DOHH2 (cell line): ENCODE measurements around the gene RAE1.

Source experiments
- H3F3A ChIP-seq: fragments of 200-600 bp; sonication (generic), shearing (Covaris generic); 2 replicates; pipeline ENCODE4 v1.6.0; 2016; ENCODE audit warnings: antibody characterized with exemption, mild to moderate bottlenecking; ENCODE audit not compliant: control insufficient read depth, insufficient read depth
- H3K27ac ChIP-seq: fragments of 200-600 bp; sonication (generic); 2 replicates; pipeline ENCODE4 v1.5.1; 2014; ENCODE audit warnings: low read depth, mild to moderate bottlenecking, low read length, moderate library complexity
- H3K27me3 ChIP-seq: fragments of 200-600 bp; sonication (generic); 2 replicates; pipeline ENCODE4 v1.6.1; 2014; ENCODE audit warnings: mild to moderate bottlenecking, low read length, mixed read lengths; ENCODE audit not compliant: control insufficient read depth
- H3K36me3 ChIP-seq: fragments of 200-600 bp; sonication (generic); 2 replicates; pipeline ENCODE4 v1.6.1; 2014; ENCODE audit warnings: mild to moderate bottlenecking, low read length, moderate library complexity, mixed read lengths; ENCODE audit not compliant: control insufficient read depth
- H3K4me1 ChIP-seq: fragments of 200-600 bp; sonication (generic); 2 replicates; pipeline ENCODE4 v1.6.1; 2014; ENCODE audit warnings: mild to moderate bottlenecking, low read length, mixed read lengths; ENCODE audit not compliant: control insufficient read depth
- H3K4me2 ChIP-seq: fragments of 200-600 bp; sonication (generic); 2 replicates; pipeline ENCODE4 v1.6.0; 2014; ENCODE audit warnings: mild to moderate bottlenecking, low read length, moderate library complexity
- H3K4me3 ChIP-seq: fragments of 200-600 bp; sonication (generic); 2 replicates; pipeline ENCODE4 v1.5.1; 2014; ENCODE audit warnings: mild to moderate bottlenecking, low read length, mixed read lengths
- H3K79me2 ChIP-seq: fragments of 200-600 bp; sonication (generic); 2 replicates; pipeline ENCODE4 v1.6.1; 2014; ENCODE audit warnings: mild to moderate bottlenecking, low read length, mixed read lengths; ENCODE audit not compliant: control insufficient read depth
- H3K9me2 ChIP-seq: fragments of 200-600 bp; sonication (generic); replicated peaks from 2 replicates; pipeline ENCODE4 v1.6.1; 2014; ENCODE audit warnings: mild to moderate bottlenecking, low read length, mixed read lengths; ENCODE audit not compliant: control insufficient read depth
- H3K9me3 ChIP-seq: fragments of 200-600 bp; sonication (generic); 2 replicates; pipeline ENCODE4 v1.6.1; 2014; ENCODE audit warnings: antibody characterized with exemption, low read length, mixed read lengths; ENCODE audit not compliant: control insufficient read depth, insufficient read depth
- H4K20me1 ChIP-seq: fragments of 200-600 bp; sonication (generic); 2 replicates; pipeline ENCODE4 v1.6.0; 2014; ENCODE audit warnings: low read depth, mild to moderate bottlenecking, antibody characterized with exemption, low read length, moderate library complexity; ENCODE audit not compliant: control insufficient read depth, insufficient read depth
- EZH2phosphoT487 ChIP-seq: fragments of 200-600 bp; sonication (generic); IDR thresholded peaks from 2 replicates; pipeline ENCODE4 v1.6.1; 2017; ENCODE audit warnings: borderline replicate concordance, mild to moderate bottlenecking, antibody characterized with exemption, low read length, moderate library complexity, mixed read lengths
- TF ChIP-seq, protein P1 (sequence below): fragments of 200-600 bp; sonication (generic); IDR thresholded peaks from one replicate; pipeline ENCODE4 v1.5.1; 2014; ENCODE audit warnings: antibody characterized with exemption, mild to moderate bottlenecking, low read depth, low read length; ENCODE audit not compliant: poor library complexity, severe bottlenecking

RAE1 gene

DNA sequence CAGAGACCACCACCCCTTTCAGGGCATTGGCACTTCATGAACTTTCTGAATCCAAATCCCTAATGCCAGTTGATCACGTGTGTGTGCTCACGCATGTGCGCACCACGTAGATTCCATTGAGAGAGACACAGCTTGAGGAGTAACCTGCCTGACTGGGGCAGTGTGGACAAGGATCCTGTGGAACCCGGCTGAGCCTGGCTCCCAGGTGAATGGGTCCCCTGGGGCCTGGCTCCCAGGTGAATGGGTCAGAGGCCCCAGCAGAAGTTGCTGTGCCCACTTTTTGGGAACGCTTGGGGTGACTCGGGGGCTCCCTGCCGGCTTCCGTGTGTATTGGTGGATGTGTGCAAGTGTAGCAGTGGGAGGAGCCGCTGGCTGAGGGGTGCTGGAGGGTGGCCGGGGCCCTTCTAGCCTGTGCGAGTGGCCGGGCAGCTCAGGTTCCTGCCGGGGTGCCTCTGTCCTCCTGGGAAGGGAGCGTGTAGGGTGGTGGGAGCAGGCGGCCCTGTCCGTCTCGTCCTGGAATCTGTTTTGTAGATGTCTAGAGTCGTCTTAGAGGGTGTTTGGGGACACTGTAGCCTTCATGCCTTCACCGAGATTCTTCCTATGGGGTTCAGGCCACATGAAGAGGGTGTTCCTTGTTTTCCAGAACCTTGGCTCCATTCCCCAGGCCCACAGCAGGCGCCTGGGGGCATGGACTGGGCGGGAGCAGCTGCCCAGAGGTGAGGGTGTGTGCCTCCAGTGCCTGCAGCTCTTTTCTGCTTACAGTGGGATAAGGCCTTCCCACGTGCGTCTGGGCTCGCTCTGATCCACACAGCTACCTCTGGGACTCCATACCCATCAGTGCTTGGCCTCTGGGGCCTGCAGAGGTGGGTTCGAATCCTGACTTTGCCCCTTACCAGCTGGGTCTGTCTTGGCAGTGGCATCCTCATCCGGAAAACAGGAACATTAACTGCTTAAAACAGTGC lies 43.3 kb downstream of the RAE1 start:
- H3K4me3 ChIP-seq: peak overlapping the region; percentile 95
- H3K79me2 ChIP-seq: peaks cover 74% of the 10 kb centered on the region
- TF ChIP-seq, protein P1, sequence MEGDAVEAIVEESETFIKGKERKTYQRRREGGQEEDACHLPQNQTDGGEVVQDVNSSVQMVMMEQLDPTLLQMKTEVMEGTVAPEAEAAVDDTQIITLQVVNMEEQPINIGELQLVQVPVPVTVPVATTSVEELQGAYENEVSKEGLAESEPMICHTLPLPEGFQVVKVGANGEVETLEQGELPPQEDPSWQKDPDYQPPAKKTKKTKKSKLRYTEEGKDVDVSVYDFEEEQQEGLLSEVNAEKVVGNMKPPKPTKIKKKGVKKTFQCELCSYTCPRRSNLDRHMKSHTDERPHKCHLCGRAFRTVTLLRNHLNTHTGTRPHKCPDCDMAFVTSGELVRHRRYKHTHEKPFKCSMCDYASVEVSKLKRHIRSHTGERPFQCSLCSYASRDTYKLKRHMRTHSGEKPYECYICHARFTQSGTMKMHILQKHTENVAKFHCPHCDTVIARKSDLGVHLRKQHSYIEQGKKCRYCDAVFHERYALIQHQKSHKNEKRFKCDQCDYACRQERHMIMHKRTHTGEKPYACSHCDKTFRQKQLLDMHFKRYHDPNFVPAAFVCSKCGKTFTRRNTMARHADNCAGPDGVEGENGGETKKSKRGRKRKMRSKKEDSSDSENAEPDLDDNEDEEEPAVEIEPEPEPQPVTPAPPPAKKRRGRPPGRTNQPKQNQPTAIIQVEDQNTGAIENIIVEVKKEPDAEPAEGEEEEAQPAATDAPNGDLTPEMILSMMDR: no peak
- no peak for TF ChIP-seq EZH2phosphoT487
- H4K20me1 ChIP-seq: peaks cover 24% of the 10 kb centered on the region
- H3K9me3 ChIP-seq: no peaks in the 10 kb centered on the region
- H3F3A ChIP-seq: peaks cover 59% of the 10 kb centered on the region
- H3K4me2 ChIP-seq: peak overlapping the region; percentile 88
- peak overlapping the region; percentile 95 for H3K27ac ChIP-seq
- H3K27me3 ChIP-seq: no peaks in the 10 kb centered on the region
- peaks cover 73% of the 10 kb centered on the region for H3K36me3 ChIP-seq
- peaks cover 79% of the 10 kb centered on the region for H3K4me1 ChIP-seq
- H3K9me2 ChIP-seq: no peaks in the 10 kb centered on the region

DNA sequence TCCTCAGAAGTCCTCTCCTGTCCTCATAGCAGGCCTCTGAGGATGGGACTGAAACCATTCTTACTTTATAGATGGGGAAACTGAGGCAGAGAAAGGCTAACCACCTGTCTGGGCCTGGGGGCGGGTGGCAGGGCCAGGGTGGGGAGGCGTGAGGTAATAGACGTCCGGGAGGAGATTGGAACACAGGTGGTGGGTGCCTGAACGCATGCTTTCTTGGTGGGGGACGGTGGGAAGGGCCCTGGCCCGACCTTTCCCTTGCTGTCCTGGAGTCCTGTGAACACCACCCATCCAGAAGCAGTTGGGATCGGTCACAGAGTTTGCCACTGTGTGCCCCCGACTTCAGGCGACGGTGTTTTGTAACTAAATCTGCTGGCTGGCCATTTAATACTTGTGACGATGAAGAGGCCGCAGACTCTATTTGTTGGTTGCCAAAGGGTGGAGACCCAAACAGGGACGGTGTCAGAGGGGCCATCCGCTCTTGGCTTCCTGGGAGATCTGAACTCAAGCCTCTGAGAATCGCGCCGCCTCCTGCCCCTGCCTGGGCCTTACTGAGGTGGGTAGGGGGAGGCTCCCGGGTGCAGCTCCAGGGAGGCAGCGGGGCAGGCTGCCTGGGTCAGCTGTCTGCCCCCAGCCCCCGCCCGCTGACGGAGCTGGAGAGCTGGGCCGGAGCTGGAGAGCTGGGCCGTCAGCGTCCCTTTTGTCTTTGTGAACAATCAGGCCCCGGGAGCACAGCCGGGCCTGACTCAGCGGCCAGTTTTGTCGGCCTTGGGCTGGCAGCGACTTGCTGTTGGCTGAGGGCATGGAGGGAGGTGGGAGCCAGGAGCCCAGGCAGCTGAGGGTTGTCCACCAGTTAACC lies 44.3 kb downstream of the RAE1 start:
- peaks cover 83% of the 10 kb centered on the region for H3K79me2 ChIP-seq
- H3K27me3 ChIP-seq: no peaks in the 10 kb centered on the region
- peak overlapping the region; percentile 95 for H3K4me3 ChIP-seq
- H3K27ac ChIP-seq: peak overlapping the region; percentile 95
- peak overlapping the region; percentile 88 for H3K4me2 ChIP-seq
- H3K9me2 ChIP-seq: no peaks in the 10 kb centered on the region
- H4K20me1 ChIP-seq: peaks cover 28% of the 10 kb centered on the region
- H3K36me3 ChIP-seq: peaks cover 82% of the 10 kb centered on the region
- peaks cover 79% of the 10 kb centered on the region for H3K4me1 ChIP-seq
- no peak for TF ChIP-seq EZH2phosphoT487
- TF ChIP-seq, protein P1: no peak
- H3F3A ChIP-seq: peaks cover 51% of the 10 kb centered on the region
- H3K9me3 ChIP-seq: no peaks in the 10 kb centered on the region

DNA sequence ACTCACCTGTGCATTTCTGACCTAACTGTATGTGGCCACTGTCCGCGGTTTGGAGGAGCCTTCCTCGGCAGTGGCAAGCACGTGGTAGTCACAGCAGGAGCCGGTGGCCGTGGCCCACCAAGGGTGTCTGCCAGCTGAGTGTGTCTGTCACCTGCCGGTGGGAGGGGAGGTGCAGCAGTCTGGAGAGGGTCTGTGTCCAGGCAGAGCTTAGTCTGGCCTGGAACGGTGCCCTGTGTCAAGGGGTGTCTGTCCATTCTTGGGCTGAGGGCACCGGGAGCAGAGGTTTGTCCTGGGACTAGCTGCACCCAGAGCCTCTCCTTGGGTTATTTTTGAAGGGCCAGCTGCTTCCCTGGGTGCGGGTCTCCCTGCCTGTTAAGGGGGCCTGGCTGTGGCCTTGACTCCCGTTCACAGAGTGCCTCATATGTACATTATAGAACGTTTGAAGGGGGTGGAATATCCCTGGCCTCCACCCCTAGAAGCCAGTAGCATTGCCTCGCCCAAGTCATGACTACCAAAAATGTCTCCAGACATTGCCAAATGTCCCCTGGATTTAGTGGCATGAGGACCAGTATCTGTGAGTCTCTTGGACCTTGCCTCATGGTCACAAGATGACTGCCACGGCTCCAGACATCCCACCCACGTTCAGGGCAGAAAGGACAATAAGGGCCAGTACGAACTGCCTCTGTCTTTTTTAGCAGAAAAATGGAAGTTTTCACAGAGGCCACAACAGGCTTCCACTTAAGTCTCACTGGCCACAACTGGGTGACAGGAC lies 45.3 kb downstream of the RAE1 start:
- Histone ChIP-seq H3K27me3 (no peaks in the 10 kb centered on the region), H4K20me1 (peaks cover 30% of the 10 kb centered on the region), H3K27ac (peak overlapping the region; percentile 95), H3K4me1 (peaks cover 83% of the 10 kb centered on the region), H3K4me3 (peak overlapping the region; percentile 95), H3K36me3 (peaks cover 93% of the 10 kb centered on the region), H3K9me3 (no peaks in the 10 kb centered on the region), H3F3A (peaks cover 46% of the 10 kb centered on the region), H3K79me2 (peaks cover 94% of the 10 kb centered on the region), H3K9me2 (no peaks in the 10 kb centered on the region), H3K4me2 (peak overlapping the region; percentile 88)
- TF ChIP-seq, protein P1: no peak
- TF ChIP-seq EZH2phosphoT487: no peak
